Fibroblast of villous mesenchyme (primary cell): ENCODE data around the gene NXPH2. TPM values are rescaled to one million over a fixed set of nuclear protein-coding genes. Genes with fewer than 3 reads are reported as not detected.

Experiments used
- DNase-seq: peaks from one replicate; pipeline ENCODE4 v3.0.0-alpha.2; 2010; ENCODE audit warnings: low read depth
- H3K4me3 ChIP-seq: 2 replicates; pipeline ENCODE4 v1.5.1; 2011; ENCODE audit warnings: low read depth, mild to moderate bottlenecking, low read length
- total RNA-seq: library from RNA; depleted of rRNA; stranded (reverse); fragments of >200 nt; gene quantifications from 2 replicates; pipeline ENCODE4 v1.2.3, GENCODE V29; 2012
- TF ChIP-seq, protein P1 (sequence below): IDR thresholded peaks from 2 replicates; pipeline ENCODE4 v1.5.1; 2012; ENCODE audit warnings: low read depth, mild to moderate bottlenecking, low read length; ENCODE audit not compliant: insufficient read depth

The NXPH2 gene
- total RNA-seq, 1 donor = under 0.01 TPM

DNA sequence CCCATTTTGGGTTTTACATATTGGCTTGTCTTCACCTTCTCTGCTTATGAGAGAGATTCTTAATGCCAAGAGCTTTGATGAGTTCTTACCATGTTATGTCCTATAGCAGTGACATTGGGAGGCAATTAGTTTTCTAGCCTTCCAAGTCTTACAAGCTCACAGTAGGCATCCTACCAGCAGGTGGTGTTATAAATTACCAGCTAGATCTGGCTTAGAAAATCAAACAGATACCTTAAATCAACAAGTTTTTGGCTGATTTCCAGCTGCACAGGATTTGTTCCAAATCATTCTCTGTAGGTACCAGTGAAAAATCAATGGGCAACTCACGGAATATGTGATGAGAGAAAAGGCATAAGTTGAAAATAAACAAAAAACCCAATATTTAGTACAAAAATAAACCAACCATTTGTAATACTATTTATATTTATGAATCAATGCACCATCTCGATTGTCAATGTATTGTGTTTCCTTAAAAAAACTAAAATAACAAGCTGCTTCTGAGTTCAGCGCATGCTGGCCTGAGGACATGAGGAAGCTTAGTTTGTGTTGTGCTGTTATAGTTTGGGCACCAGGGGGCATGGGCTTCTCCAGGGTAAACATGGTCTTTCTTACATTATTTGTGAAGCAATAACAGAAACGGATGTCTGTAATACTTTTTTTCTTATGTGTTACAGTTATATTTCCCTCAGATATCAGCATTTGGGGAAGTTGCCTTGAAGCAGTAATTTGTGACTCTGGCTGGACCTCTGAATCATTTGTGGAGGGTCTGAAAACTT, 34.1 kb upstream of the NXPH2 start:
- DNase-seq = no peak
- H3K4me3 ChIP-seq = no peak overlapping the region
- TF ChIP-seq, protein P1, sequence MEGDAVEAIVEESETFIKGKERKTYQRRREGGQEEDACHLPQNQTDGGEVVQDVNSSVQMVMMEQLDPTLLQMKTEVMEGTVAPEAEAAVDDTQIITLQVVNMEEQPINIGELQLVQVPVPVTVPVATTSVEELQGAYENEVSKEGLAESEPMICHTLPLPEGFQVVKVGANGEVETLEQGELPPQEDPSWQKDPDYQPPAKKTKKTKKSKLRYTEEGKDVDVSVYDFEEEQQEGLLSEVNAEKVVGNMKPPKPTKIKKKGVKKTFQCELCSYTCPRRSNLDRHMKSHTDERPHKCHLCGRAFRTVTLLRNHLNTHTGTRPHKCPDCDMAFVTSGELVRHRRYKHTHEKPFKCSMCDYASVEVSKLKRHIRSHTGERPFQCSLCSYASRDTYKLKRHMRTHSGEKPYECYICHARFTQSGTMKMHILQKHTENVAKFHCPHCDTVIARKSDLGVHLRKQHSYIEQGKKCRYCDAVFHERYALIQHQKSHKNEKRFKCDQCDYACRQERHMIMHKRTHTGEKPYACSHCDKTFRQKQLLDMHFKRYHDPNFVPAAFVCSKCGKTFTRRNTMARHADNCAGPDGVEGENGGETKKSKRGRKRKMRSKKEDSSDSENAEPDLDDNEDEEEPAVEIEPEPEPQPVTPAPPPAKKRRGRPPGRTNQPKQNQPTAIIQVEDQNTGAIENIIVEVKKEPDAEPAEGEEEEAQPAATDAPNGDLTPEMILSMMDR = peak; percentile 23

DNA sequence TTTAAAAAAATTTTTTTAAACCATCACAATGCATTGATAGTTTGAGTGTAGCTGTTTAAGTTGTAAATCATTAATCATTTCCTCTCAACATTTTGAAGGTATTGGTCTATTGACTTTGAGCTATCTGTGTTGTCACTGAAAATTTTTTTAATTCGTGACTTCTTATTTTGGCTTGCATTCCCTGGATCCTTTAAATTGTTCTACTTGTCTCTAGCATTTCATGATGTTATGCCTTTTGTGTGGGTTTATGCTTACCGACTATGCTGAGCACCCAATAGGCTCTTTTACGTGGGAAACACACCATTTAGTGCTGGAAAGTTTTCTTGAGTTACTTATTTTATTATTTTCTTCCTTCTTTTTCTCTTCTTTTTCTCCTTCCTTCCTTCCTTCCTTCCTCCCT, 31.2 kb upstream of the NXPH2 start:
- TF ChIP-seq, protein P1 = no peak
- no peak overlapping the region for H3K4me3 ChIP-seq
- DNase-seq = no peak

DNA sequence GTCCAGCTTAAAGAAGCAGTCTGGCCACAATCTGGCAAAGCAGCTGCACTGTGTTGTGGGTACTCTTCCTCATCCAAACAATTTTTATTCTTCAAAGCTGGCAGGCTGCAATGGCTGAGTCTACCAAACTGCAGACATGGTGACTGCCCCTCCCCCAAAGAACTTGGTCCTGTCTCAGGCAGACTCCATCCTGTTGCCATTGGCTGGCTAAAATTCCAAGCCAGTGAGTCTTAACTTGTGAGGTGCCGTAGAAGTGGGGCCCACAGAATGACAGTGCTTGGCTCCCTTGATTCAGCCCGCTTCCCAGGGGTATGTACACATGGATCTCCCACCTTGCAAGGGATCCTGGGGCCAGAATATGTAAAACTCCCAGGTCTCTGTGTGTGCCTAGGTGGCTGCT, 14.5 kb upstream of the NXPH2 start:
- no peak overlapping the region for H3K4me3 ChIP-seq
- no peak for DNase-seq
- TF ChIP-seq, protein P1 = no peak

DNA sequence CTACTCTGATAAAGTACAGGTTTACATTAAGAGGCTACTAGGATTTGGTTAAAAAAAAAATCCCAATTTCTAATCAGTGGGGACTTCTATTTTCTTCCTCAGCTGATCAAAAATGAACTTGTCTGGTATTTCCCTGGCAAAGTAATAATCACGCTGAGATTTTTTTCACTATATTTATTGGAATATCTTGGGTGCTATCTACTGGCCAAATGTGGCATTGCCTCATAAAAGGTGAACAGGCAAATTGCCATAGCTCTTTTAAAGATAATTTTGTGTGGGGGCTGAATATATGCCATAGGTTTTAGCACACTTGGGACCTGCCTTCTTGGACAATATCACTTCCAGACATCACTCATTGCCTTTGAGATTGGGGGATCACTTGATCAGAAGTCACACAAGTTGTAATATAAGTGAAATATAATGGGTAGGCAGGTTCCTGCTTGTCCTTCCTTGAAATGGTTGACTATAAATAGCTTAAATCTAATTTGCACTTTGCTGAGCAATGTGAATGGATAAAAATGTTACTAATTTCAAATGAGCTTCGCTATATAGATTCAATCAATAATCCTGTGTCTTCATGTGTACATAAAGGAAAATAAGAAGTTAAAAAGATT, 7.0 kb upstream of the NXPH2 start:
- TF ChIP-seq, protein P1 = peak; percentile 70
- peak; percentile 33 for DNase-seq
- H3K4me3 ChIP-seq = no peak overlapping the region

DNA sequence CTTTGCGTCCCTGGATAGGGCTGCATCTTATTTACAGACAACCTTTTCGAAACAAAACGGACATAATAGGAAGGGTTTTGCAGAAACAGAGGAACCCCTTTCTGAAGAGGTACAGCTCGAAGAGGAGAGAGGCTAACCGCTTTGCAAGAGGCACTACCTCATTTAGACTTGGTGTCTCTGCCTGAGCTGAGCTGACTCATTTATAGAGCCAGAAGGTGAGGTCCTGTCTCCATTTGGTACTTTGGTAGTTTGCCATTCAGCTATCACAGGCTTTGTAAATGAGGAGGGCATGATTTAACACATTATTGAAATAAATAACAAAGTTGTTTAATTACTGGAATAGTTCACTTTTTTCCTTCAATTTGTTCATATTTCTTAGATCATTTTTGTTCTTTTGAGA, 2.2 kb upstream of the NXPH2 start:
- TF ChIP-seq, protein P1 = no peak
- no peak overlapping the region for H3K4me3 ChIP-seq
- DNase-seq = no peak

DNA sequence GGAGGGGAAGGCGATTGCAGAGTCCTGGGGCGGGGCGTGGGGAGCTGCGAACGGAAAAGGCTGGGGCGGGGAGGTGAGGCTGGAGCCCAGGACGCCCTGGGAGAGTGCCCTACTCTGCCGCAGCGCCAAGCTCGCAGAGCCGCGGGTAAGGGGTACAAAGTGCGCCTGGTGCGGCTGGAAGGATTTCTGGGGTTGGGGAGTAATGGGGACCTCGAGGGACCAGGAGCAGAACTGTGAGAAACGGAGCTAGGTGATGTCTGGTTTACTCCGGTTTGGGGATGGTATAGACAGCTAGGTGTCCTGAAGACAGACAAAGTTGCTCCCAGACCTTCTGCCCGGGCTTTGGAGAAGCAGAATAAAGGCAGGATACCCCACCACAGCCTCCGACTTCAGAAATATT, 718 bp upstream of the NXPH2 start:
- no peak for DNase-seq
- TF ChIP-seq, protein P1 = no peak

More for the DNA sequence above, 718 bp upstream of the NXPH2 start:
- H3K4me3 ChIP-seq = no peak overlapping the region
